ENCODE results near the gene LTC4S.

Gene LTC4S

GRCh38 chr5:179822444-179822990 is 28.7 kb downstream of the LTC4S start:
- TF ChIP-seq CTCF (IDR thresholded peaks at IDR 0.05; ENCODE audit: borderline replicate concordance, insufficient read depth, low read depth, low read length), result no peak
- H3K4me3 ChIP-seq (ENCODE audit: low read depth, low read length), result no peak overlapping the region

GRCh38 chr5:179823937-179824744 is 30.4 kb downstream of the LTC4S start:
- no peak overlapping the region for H3K4me3 ChIP-seq (ENCODE audit: low read depth, low read length)
- no peak for TF ChIP-seq CTCF (IDR thresholded peaks at IDR 0.05; ENCODE audit: borderline replicate concordance, insufficient read depth, low read depth, low read length)

GRCh38 chr5:179824745-179825112 is 30.9 kb downstream of the LTC4S start:
- no peak overlapping the region for H3K4me3 ChIP-seq (ENCODE audit: low read depth, low read length)
- no peak for TF ChIP-seq CTCF (IDR thresholded peaks at IDR 0.05; ENCODE audit: borderline replicate concordance, insufficient read depth, low read depth, low read length)

GRCh38 chr5:179825655-179826182 is 31.9 kb downstream of the LTC4S start:
- no peak for TF ChIP-seq CTCF (IDR thresholded peaks at IDR 0.05; ENCODE audit: borderline replicate concordance, insufficient read depth, low read depth, low read length)
- H3K4me3 ChIP-seq (ENCODE audit: low read depth, low read length), result no peak overlapping the region

GRCh38 chr5:179827680-179828079 is 33.9 kb downstream of the LTC4S start:
- TF ChIP-seq CTCF (IDR thresholded peaks at IDR 0.05; ENCODE audit: borderline replicate concordance, insufficient read depth, low read depth, low read length), result no peak
- no peak overlapping the region for H3K4me3 ChIP-seq (ENCODE audit: low read depth, low read length)

GRCh38 chr5:179828756-179829421 is 35.1 kb downstream of the LTC4S start:
- no peak overlapping the region for H3K4me3 ChIP-seq (ENCODE audit: low read depth, low read length)
- no peak for TF ChIP-seq CTCF (IDR thresholded peaks at IDR 0.05; ENCODE audit: borderline replicate concordance, insufficient read depth, low read depth, low read length)

Measured in GM12875 (cell line).